ENCODE data around the gene SLC26A8. TPM values are rescaled to one million over a fixed set of nuclear protein-coding genes. Genes with fewer than 3 reads are reported as not detected.

Gene SLC26A8
- total and polyA plus RNA-seq, 2 of the 13 experiments (the other 11 are each of a cell fraction or from before 2014, with no cell fraction given), result 0.46 TPM; not detected in 1

- TF ChIP-seq HNF4A (CRISPR knock-in tag; IDR thresholded peaks at IDR 0.05) (no peak), SMARCE1 (IDR thresholded peaks at IDR 0.05; ENCODE audit: borderline replicate concordance) (no peak), ZNF761 (CRISPR knock-in tag; conservative IDR thresholded peaks at IDR 0.05) (no peak)
Measured at GRCh38 chr6:36071281-36071680, 46.8 kb upstream of the SLC26A8 start (continued).

- H2AFZ ChIP-seq (ENCODE audit: low read length), result no peak overlapping the region
- TF ChIP-seq SRSF4 (IDR thresholded peaks at IDR 0.05; ENCODE audit: low read depth, low read length, poor library complexity, severe bottlenecking), result no peak
- TF ChIP-seq TAF15 (IDR thresholded peaks at IDR 0.05; ENCODE audit: low read depth, low read length, poor library complexity, severe bottlenecking), result no peak
- no peak for TF ChIP-seq ZBTB10 (CRISPR knock-in tag; IDR thresholded peaks at IDR 0.05; ENCODE audit: borderline replicate concordance)
- no peak for TF ChIP-seq KAT2B (IDR thresholded peaks at IDR 0.05; ENCODE audit: borderline replicate concordance, low read depth, low read length)
- peak; percentile 55 for TF ChIP-seq RBM22 (optimal IDR thresholded peaks at IDR 0.05; ENCODE audit: low read length)
- no peak for TF ChIP-seq SNRNP70 (IDR thresholded peaks at IDR 0.05; ENCODE audit: low read depth, low read length)
- TF ChIP-seq ARID4A (CRISPR knock-in tag; IDR thresholded peaks at IDR 0.05; ENCODE audit: borderline replicate concordance), result no peak
- TF ChIP-seq ZNF629 (CRISPR knock-in tag; conservative IDR thresholded peaks at IDR 0.05), result peak; percentile 73
- TF ChIP-seq SP5 (CRISPR knock-in tag; IDR thresholded peaks at IDR 0.05; ENCODE audit: borderline replicate concordance, low read depth), result no peak
- no peak for TF ChIP-seq ZNF335 (CRISPR knock-in tag; IDR thresholded peaks at IDR 0.05)
- no peak for TF ChIP-seq ZFP36L2 (CRISPR knock-in tag; IDR thresholded peaks at IDR 0.05)
- TF ChIP-seq ZNF260 (CRISPR knock-in tag; IDR thresholded peaks at IDR 0.05; ENCODE audit: borderline replicate concordance, low read depth), result no peak
- peaks cover 0 to 15% of the 10 kb centered on the region in 2 experiments; a peak in 2 of 5 replicates for H3K36me3 ChIP-seq (replicated peaks in 1 of 2; ENCODE audit: control insufficient read depth in 1 of 2, insufficient read depth in 2 of 2, low read length in 2 of 2)
- 93% methylated on average over 3 of the region's 3 CpGs for WGBS (ENCODE audit: low lambda C conversion rate)
- H3K4me3 ChIP-seq (replicated peaks in 1 of 3; ENCODE audit: insufficient read depth in 1 of 3, low read depth in 2 of 3, low read length in 3 of 3), result no peak overlapping the region
- no peak overlapping the region for H3K9ac ChIP-seq (ENCODE audit: insufficient read depth, low read depth, low read length)
- DNase-seq (ENCODE audit: low spot score) (no peak), ATAC-seq (no peak), FAIRE-seq (no peak)
- H3K79me2 ChIP-seq (ENCODE audit: insufficient read depth, low read length), result peaks cover 69% of the 10 kb centered on the region
- H3K9me3 ChIP-seq (ENCODE audit: low read length), result no peaks in the 10 kb centered on the region
- ChIA-PET CTCF (ENCODE audit: low intra/inter-chr PET ratio, low total read pairs) (no interaction called here), POLR2A (no interaction called here)
- H4K20me1 ChIP-seq (ENCODE audit: insufficient read depth, low read length), result peaks cover 5% of the 10 kb centered on the region; the same call in 1 of the 2 replicates
- no peak overlapping the region for H3K4me2 ChIP-seq (ENCODE audit: low read depth, low read length)
- peaks cover 47% of the 10 kb centered on the region for H3K4me1 ChIP-seq (ENCODE audit: insufficient read depth, low read length)
- no peaks in the 10 kb centered on the region for H3K27me3 ChIP-seq (ENCODE audit: control insufficient read depth in 1 of 2, insufficient read depth in 2 of 2, low read length in 2 of 2)
- intact Hi-C loops (cut with micrococcal nuclease; ENCODE audit: unreplicated experiment), result no loop called here
- in situ Hi-C loops (cut with HindIII; ENCODE audit: extremely low pct_ligation_motif_present, low pct_unique_long_range_greater_than_20kb), result no loop called here
- H3K27ac ChIP-seq (ENCODE audit: extremely low read length, insufficient read depth, low read length), result no peak overlapping the region
- BruUV-seq (replicated peaks), result no TSS peak
Measured at GRCh38 chr6:36070252-36070651, 45.8 kb upstream of the SLC26A8 start.
